BLaER1 treated with 17β-estradiol and CSF1 and Interleukin-3, amounts not matched to agents 10 nM and 100 nM (cell line): ENCODE data around the gene NALCN.

ENCODE experiments used
- H3K27ac ChIP-seq, 11 experiments: shearing (Covaris generic); formaldehyde crosslinking; 2 replicates each; pipeline ENCODE4 v1.8.1; 2022
- H3K27me3 ChIP-seq, 11 experiments: shearing (Covaris generic); formaldehyde crosslinking; 2 replicates each; pipeline ENCODE4 v1.8.1; 2022
- H3K36me3 ChIP-seq, 11 experiments: shearing (Covaris generic); formaldehyde crosslinking; 2 replicates each; pipeline ENCODE4 v1.8.1; 2022
- H3K4me1 ChIP-seq, 10 experiments: shearing (Covaris generic); formaldehyde crosslinking; 2 replicates each; pipeline ENCODE4 v1.8.1; 2022
- H3K4me2 ChIP-seq, 11 experiments: shearing (Covaris generic); formaldehyde crosslinking; 2 replicates each; pipeline ENCODE4 v1.8.1; 2022
- H3K4me3 ChIP-seq, 10 experiments: shearing (Covaris generic); formaldehyde crosslinking; 2 replicates each; pipeline ENCODE4 v1.8.1; 2022
- H3K9ac ChIP-seq, 11 experiments: shearing (Covaris generic); formaldehyde crosslinking; 2 replicates each; pipeline ENCODE4 v1.8.1; 2022
- H3K9me3 ChIP-seq, 11 experiments: shearing (Covaris generic); formaldehyde crosslinking; replicated peaks in 1 of 11; 2 replicates each; pipeline ENCODE4 v1.8.1; 2022
- H4K20me1 ChIP-seq, 11 experiments: shearing (Covaris generic); formaldehyde crosslinking; 2 replicates each; pipeline ENCODE4 v1.8.1; 2022
- Cebpa-rat ChIP-seq, 11 experiments: shearing (Covaris generic); IDR thresholded peaks; 2 replicates each; pipeline ENCODE4 v1.8.1; 2022

Gene NALCN

GRCh38 chr13:101026328-101026727 is 390.0 kb downstream of the NALCN start:
- no peak overlapping the region for H3K4me2 ChIP-seq
- no peaks in the 10 kb centered on the region for H3K36me3 ChIP-seq
- no peak overlapping the region for H3K9ac ChIP-seq
- H3K4me3 ChIP-seq, result no peak overlapping the region
- H3K27me3 ChIP-seq, result no peaks in the 10 kb centered on the region
- peaks cover 0 to 15% (median 0%) of the 10 kb centered on the region in 10 experiments; a peak in 6 of 20 replicates for H3K4me1 ChIP-seq
- no peaks in the 10 kb centered on the region for H3K9me3 ChIP-seq
- H4K20me1 ChIP-seq, result no peaks in the 10 kb centered on the region
- no peak for TF ChIP-seq Cebpa-rat (IDR thresholded peaks at IDR 0.05)
- H3K27ac ChIP-seq, result no peak overlapping the region

- Histone ChIP-seq H3K27me3 (no peaks in the 10 kb centered on the region), H3K27ac (no peak overlapping the region), H3K36me3 (no peaks in the 10 kb centered on the region), H3K9ac (no peak overlapping the region), H3K4me3 (no peak overlapping the region), H3K4me1 (peaks cover 0 to 15% (median 0%) of the 10 kb centered on the region in 10 experiments; a peak in 6 of 20 replicates), H3K9me3 (no peaks in the 10 kb centered on the region), H4K20me1 (no peaks in the 10 kb centered on the region), H3K4me2 (no peak overlapping the region)
- no peak for TF ChIP-seq Cebpa-rat (IDR thresholded peaks at IDR 0.05)
Observed at GRCh38 chr13:101025925-101026324, 390.4 kb downstream of the NALCN start.

GRCh38 chr13:101025519-101025918 is 390.8 kb downstream of the NALCN start:
- Histone ChIP-seq H3K9me3 (no peaks in the 10 kb centered on the region), H3K27ac (no peak overlapping the region), H3K4me3 (no peak overlapping the region), H3K4me2 (no peak overlapping the region), H4K20me1 (no peaks in the 10 kb centered on the region), H3K27me3 (no peaks in the 10 kb centered on the region), H3K4me1 (peaks cover 0 to 15% (median 0%) of the 10 kb centered on the region in 10 experiments; a peak in 6 of 20 replicates), H3K36me3 (no peaks in the 10 kb centered on the region), H3K9ac (no peak overlapping the region)
- TF ChIP-seq Cebpa-rat (IDR thresholded peaks at IDR 0.05), result no peak

- H3K9me3 ChIP-seq, result no peaks in the 10 kb centered on the region
- H3K27ac ChIP-seq, result no peak overlapping the region
- H4K20me1 ChIP-seq, result no peaks in the 10 kb centered on the region
- H3K4me3 ChIP-seq, result no peak overlapping the region
- TF ChIP-seq Cebpa-rat (IDR thresholded peaks at IDR 0.05), result no peak
- H3K4me2 ChIP-seq, result no peak overlapping the region
- no peak overlapping the region for H3K9ac ChIP-seq
- no peaks in the 10 kb centered on the region for H3K4me1 ChIP-seq
- 0 out of 22 replicates have a peak, but pooled peaks cover 0 to 2% (median 0%) of the 10 kb centered on the region in 11 experiments for H3K27me3 ChIP-seq
- H3K36me3 ChIP-seq, result no peaks in the 10 kb centered on the region
Observed at GRCh38 chr13:101019126-101019525, 397.2 kb downstream of the NALCN start.

- no peak overlapping the region for H3K4me2 ChIP-seq
- H3K4me3 ChIP-seq, result no peak overlapping the region
- no peak for TF ChIP-seq Cebpa-rat (IDR thresholded peaks at IDR 0.05)
- H3K4me1 ChIP-seq, result no peaks in the 10 kb centered on the region
- 0 out of 22 replicates have a peak, but pooled peaks cover 0 to 2% (median 0%) of the 10 kb centered on the region in 11 experiments for H3K27me3 ChIP-seq
- H3K9ac ChIP-seq, result no peak overlapping the region
- H4K20me1 ChIP-seq, result no peaks in the 10 kb centered on the region
- no peak overlapping the region for H3K27ac ChIP-seq
- no peaks in the 10 kb centered on the region for H3K36me3 ChIP-seq
- no peaks in the 10 kb centered on the region for H3K9me3 ChIP-seq
Observed at GRCh38 chr13:101018720-101019119, 397.6 kb downstream of the NALCN start.

GRCh38 chr13:101017123-101017872 is 399.0 kb downstream of the NALCN start:
- Histone ChIP-seq H3K9me3 (no peaks in the 10 kb centered on the region), H3K9ac (no peak overlapping the region), H3K27me3 (0 out of 22 replicates have a peak, but pooled peaks cover 0 to 2% (median 0%) of the 10 kb centered on the region in 11 experiments), H3K27ac (no peak overlapping the region), H3K4me2 (no peak overlapping the region), H3K4me1 (no peaks in the 10 kb centered on the region), H4K20me1 (no peaks in the 10 kb centered on the region), H3K4me3 (no peak overlapping the region), H3K36me3 (no peaks in the 10 kb centered on the region)
- TF ChIP-seq Cebpa-rat (IDR thresholded peaks at IDR 0.05), result no peak

GRCh38 chr13:101016475-101016874 is 399.8 kb downstream of the NALCN start:
- H3K4me1 ChIP-seq, result no peaks in the 10 kb centered on the region
- no peak for TF ChIP-seq Cebpa-rat (IDR thresholded peaks at IDR 0.05)

GRCh38 chr13:101013245-101013644 is 403.1 kb downstream of the NALCN start:
- Histone ChIP-seq H3K4me3 (no peak overlapping the region), H3K36me3 (no peaks in the 10 kb centered on the region), H3K9me3 (no peaks in the 10 kb centered on the region), H3K27me3 (0 out of 22 replicates have a peak, but pooled peaks cover 0 to 2% (median 0%) of the 10 kb centered on the region in 11 experiments), H3K4me1 (no peaks in the 10 kb centered on the region), H3K4me2 (no peak overlapping the region), H3K27ac (no peak overlapping the region), H3K9ac (no peak overlapping the region), H4K20me1 (no peaks in the 10 kb centered on the region)
- no peak for TF ChIP-seq Cebpa-rat (IDR thresholded peaks at IDR 0.05)

More at GRCh38 chr13:101016475-101016874, 399.8 kb downstream of the NALCN start:
- Histone ChIP-seq H3K27me3 (0 out of 22 replicates have a peak, but pooled peaks cover 0 to 2% (median 0%) of the 10 kb centered on the region in 11 experiments), H3K9ac (no peak overlapping the region), H3K9me3 (no peaks in the 10 kb centered on the region), H3K36me3 (no peaks in the 10 kb centered on the region), H3K4me2 (no peak overlapping the region), H3K27ac (no peak overlapping the region), H3K4me3 (no peak overlapping the region), H4K20me1 (no peaks in the 10 kb centered on the region)

- H4K20me1 ChIP-seq, result no peaks in the 10 kb centered on the region
- no peak overlapping the region for H3K4me3 ChIP-seq
- no peak for TF ChIP-seq Cebpa-rat (IDR thresholded peaks at IDR 0.05)
- no peaks in the 10 kb centered on the region; a peak in 1 of 22 replicates for H3K9me3 ChIP-seq
- H3K27ac ChIP-seq, result no peak overlapping the region
- H3K4me1 ChIP-seq, result no peaks in the 10 kb centered on the region
- H3K4me2 ChIP-seq, result no peak overlapping the region
- no peak overlapping the region for H3K9ac ChIP-seq
- H3K27me3 ChIP-seq, result no peaks in the 10 kb centered on the region
- no peaks in the 10 kb centered on the region for H3K36me3 ChIP-seq
Observed at GRCh38 chr13:101010100-101010499, 406.2 kb downstream of the NALCN start.

GRCh38 chr13:101007245-101007644 is 409.1 kb downstream of the NALCN start:
- Histone ChIP-seq H3K4me2 (no peak overlapping the region), H3K36me3 (no peaks in the 10 kb centered on the region), H3K4me3 (no peak overlapping the region), H3K9ac (no peak overlapping the region), H3K27ac (no peak overlapping the region), H3K9me3 (no peaks in the 10 kb centered on the region; a peak in 1 of 22 replicates), H3K27me3 (no peaks in the 10 kb centered on the region), H3K4me1 (no peaks in the 10 kb centered on the region), H4K20me1 (no peaks in the 10 kb centered on the region; a peak in 1 of 22 replicates)
- TF ChIP-seq Cebpa-rat (IDR thresholded peaks at IDR 0.05), result no peak
